DND-41 (cell line): ENCODE data around the gene TGM1.
A peak's percentile ranks its signal among the peaks of the same experiment; 100 is the strongest.

Experiments used
- ATAC-seq: fragments of 200-7000 bp; cut with Tn5 transposase; 3 replicates; pipeline ENCODE4 v1.9.1; 2021; ENCODE audit warnings: low read depth; ENCODE audit not compliant: insufficient read depth
- DNase-seq: peaks from one replicate; pipeline ENCODE4 v3.0.0-alpha.2; 2020
- H2AFZ ChIP-seq: 2 replicates; pipeline ENCODE4 v1.6.0; 2012; ENCODE audit warnings: low read depth, low read length
- H3K27ac ChIP-seq: 2 replicates; pipeline ENCODE4 v1.5.1; 2012; ENCODE audit warnings: low read length, inconsistent platforms
- H3K27me3 ChIP-seq: fragments of 200-600 bp; sonication (generic); 2 replicates; pipeline ENCODE4 v1.6.0; 2012; ENCODE audit warnings: low read length, mild to moderate bottlenecking, inconsistent platforms; ENCODE audit not compliant: insufficient read depth, poor library complexity
- H3K36me3 ChIP-seq: 2 replicates; pipeline ENCODE4 v1.5.1; 2012; ENCODE audit warnings: low read length, inconsistent platforms; ENCODE audit not compliant: insufficient read depth
- H3K4me1 ChIP-seq: 2 replicates; pipeline ENCODE4 v1.5.1; 2012; ENCODE audit warnings: mild to moderate bottlenecking, low read length; ENCODE audit not compliant: insufficient read depth
- H3K4me2 ChIP-seq: 2 replicates; pipeline ENCODE4 v1.6.0; 2012; ENCODE audit warnings: mild to moderate bottlenecking, moderate library complexity, low read length, inconsistent platforms; ENCODE audit not compliant: insufficient read depth
- H3K4me3 ChIP-seq, 2 experiments: fragments of 200-600 bp in 1 of 2; shearing (Covaris generic) in 1 of 2; 2 replicates each; pipeline ENCODE4 v1.5.1; 2012 to 2016; ENCODE audit warnings: inconsistent platforms in 2 of 2, low read length in 2 of 2, mild to moderate bottlenecking in 2 of 2, low read depth in 1 of 2, moderate library complexity in 1 of 2
- H3K79me2 ChIP-seq: 2 replicates; pipeline ENCODE4 v1.6.0; 2012; ENCODE audit warnings: low read length, inconsistent platforms; ENCODE audit not compliant: insufficient read depth
- H3K9ac ChIP-seq: 2 replicates; pipeline ENCODE4 v1.6.0; 2012; ENCODE audit warnings: low read depth, mild to moderate bottlenecking, inconsistent platforms, low read length, moderate library complexity
- H3K9me3 ChIP-seq: 2 replicates; pipeline ENCODE4 v1.5.1; 2012; ENCODE audit warnings: low read length, moderate library complexity, mild to moderate bottlenecking, inconsistent platforms; ENCODE audit not compliant: insufficient read depth, severe bottlenecking
- H4K20me1 ChIP-seq: 2 replicates; pipeline ENCODE4 v1.6.0; 2012; ENCODE audit warnings: low read length; ENCODE audit not compliant: insufficient read depth
- EZH2 ChIP-seq: IDR thresholded peaks from 3 replicates; pipeline ENCODE4 v1.6.1; 2012; ENCODE audit warnings: borderline replicate concordance, low read depth, mild to moderate bottlenecking, moderate library complexity, low read length, inconsistent platforms; ENCODE audit not compliant: severe bottlenecking
- TF ChIP-seq, protein P1 (sequence below): IDR thresholded peaks from 2 replicates; pipeline ENCODE4 v1.5.1; 2012; ENCODE audit warnings: borderline replicate concordance, low read length, moderate library complexity, mild to moderate bottlenecking; ENCODE audit not compliant: poor library complexity, severe bottlenecking; ENCODE audit errors: extremely low read depth

Gene TGM1

DNA sequence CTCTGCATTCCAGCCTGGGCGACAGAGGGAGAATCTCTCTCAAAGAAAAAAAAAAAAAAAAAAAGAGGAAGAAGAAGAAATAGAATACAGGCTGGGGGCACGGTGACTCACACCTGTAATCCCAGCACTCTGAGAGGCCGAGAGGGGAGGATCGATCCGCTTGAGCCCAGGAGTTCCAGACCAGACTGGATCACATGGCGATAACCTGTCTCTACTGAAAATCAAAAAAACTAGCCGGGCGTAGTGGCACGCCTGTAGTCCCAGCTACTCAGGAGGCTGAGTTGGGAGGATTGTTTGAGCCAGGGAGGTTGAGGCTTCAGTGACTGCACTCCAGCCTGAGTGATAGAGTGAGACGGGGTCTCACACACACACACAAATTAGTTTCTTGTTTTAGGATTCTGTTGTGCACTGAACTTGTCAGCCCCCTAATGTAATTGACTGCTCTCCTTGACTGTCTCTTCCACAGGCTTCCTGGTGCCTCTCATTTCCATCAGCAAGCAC is 19.6 kb downstream of the TGM1 start:
- Histone ChIP-seq H2AFZ (peak overlapping the region; percentile 77), H3K36me3 (peaks cover 28% of the 10 kb centered on the region), H3K79me2 (peaks cover 28% of the 10 kb centered on the region), H3K4me3 (peak overlapping the region; percentile 30 to 70; a peak in 3 of 4 replicates), H3K27ac (peak overlapping the region; percentile 92), H3K27me3 (no peaks in the 10 kb centered on the region), H4K20me1 (peaks cover 15% of the 10 kb centered on the region), H3K4me1 (peaks cover 45% of the 10 kb centered on the region), H3K4me2 (peak overlapping the region; percentile 86), H3K9ac (peak overlapping the region; percentile 69), H3K9me3 (no peaks in the 10 kb centered on the region)
- DNase-seq (no peak), ATAC-seq (no peak)
- TF ChIP-seq, protein P1, sequence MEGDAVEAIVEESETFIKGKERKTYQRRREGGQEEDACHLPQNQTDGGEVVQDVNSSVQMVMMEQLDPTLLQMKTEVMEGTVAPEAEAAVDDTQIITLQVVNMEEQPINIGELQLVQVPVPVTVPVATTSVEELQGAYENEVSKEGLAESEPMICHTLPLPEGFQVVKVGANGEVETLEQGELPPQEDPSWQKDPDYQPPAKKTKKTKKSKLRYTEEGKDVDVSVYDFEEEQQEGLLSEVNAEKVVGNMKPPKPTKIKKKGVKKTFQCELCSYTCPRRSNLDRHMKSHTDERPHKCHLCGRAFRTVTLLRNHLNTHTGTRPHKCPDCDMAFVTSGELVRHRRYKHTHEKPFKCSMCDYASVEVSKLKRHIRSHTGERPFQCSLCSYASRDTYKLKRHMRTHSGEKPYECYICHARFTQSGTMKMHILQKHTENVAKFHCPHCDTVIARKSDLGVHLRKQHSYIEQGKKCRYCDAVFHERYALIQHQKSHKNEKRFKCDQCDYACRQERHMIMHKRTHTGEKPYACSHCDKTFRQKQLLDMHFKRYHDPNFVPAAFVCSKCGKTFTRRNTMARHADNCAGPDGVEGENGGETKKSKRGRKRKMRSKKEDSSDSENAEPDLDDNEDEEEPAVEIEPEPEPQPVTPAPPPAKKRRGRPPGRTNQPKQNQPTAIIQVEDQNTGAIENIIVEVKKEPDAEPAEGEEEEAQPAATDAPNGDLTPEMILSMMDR, result no peak
- TF ChIP-seq EZH2, result no peak

DNA sequence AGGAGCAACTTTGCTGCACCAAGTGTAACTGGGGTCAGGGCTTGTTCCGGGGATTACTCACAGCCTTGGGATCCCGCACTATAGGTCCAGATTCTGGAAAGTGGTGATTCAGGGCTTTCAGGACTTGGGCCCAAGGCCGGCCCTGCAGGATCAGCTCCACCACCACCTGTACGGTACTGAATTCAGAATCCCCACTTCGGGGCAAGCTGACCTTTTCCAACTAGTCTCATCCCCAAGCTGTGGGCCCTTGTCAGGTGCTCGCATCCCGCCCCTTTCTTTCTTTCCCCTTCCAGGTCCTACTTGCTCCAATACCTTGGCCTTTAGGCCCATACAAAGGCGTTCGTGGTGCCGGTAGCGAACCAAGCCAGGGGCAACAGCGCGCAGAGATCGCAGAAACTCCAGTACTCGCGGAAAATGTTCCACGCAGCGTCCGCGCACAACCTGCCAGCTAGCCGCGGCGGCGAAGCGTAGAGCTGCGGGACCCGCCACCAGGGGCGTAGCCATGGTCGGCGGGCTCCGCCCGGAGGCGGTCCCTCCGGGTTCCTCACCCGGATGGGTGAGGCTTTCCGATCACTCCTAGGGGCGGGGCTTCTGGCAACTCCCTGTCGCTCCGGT is 21.0 kb downstream of the TGM1 start:
- H3K36me3 ChIP-seq, result peaks cover 43% of the 10 kb centered on the region
- H3K27me3 ChIP-seq, result no peaks in the 10 kb centered on the region
- ATAC-seq (peak; percentile 84), DNase-seq (peak; percentile 93)
- H3K27ac ChIP-seq, result peak overlapping the region; percentile 92
- H2AFZ ChIP-seq, result peak overlapping the region; percentile 77
- peaks cover 15% of the 10 kb centered on the region for H4K20me1 ChIP-seq
- H3K4me3 ChIP-seq, result peak overlapping the region; percentile 41 to 70; a peak in 3 of 4 replicates
- H3K9me3 ChIP-seq, result no peaks in the 10 kb centered on the region
- no peak for TF ChIP-seq EZH2
- TF ChIP-seq, protein P1, result peak; percentile 51
- H3K9ac ChIP-seq, result peak overlapping the region; percentile 69
- H3K4me1 ChIP-seq, result peaks cover 46% of the 10 kb centered on the region
- peak overlapping the region; percentile 86 for H3K4me2 ChIP-seq
- H3K79me2 ChIP-seq, result peaks cover 28% of the 10 kb centered on the region

DNA sequence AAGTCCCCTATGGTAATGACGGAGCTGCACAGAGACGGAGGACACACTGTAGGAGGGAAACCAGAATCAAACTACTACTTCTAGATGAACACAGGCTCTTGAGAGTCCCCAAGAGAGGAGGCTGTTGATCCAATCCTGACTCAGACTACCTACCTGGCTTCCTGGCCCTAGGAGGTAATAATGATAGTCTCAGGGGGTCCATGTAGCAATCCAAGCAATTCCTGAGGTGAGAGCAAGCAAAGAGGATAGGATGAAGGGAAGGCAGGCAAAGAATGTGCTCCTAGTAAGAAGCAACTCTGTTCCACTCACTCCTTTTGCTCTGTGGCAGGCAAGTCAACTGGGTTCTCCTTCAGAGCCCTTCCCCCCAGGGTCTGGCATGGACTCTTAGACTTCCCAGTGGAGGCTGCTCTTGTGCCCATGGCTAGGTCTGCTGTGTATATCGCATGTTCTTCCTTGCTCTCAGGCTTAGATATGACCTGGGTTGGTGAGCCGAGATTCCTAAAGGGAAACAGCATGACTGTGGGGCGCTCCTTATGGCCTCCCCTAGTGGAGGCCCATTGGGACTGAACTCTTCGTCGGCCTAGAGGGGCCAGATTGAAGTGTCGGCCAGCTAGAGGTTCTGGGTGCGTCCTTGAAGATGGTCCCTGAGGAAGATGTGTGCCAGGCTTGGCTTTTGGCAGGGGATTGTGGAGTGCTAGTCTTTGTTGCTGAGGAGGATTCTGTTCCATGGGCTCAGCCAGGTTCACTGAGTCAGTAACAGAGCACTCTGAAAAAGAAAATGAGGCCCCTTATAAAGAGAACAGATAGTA is 22.7 kb downstream of the TGM1 start:
- H3K9me3 ChIP-seq, result no peaks in the 10 kb centered on the region
- peak overlapping the region; percentile 19; the same call in 1 of the 2 replicates for H3K27ac ChIP-seq
- H3K4me1 ChIP-seq, result peaks cover 46% of the 10 kb centered on the region
- DNase-seq (no peak), ATAC-seq (no peak)
- peak overlapping the region; percentile 86 for H3K4me2 ChIP-seq
- no peak overlapping the region for H2AFZ ChIP-seq
- H3K4me3 ChIP-seq, result peak overlapping the region in 1 of 2 experiments; percentile 5; a peak in 1 of 4 replicates
- no peak for TF ChIP-seq EZH2
- TF ChIP-seq, protein P1, result no peak
- no peaks in the 10 kb centered on the region for H3K27me3 ChIP-seq
- H3K79me2 ChIP-seq, result peaks cover 33% of the 10 kb centered on the region
- H4K20me1 ChIP-seq, result peaks cover 15% of the 10 kb centered on the region
- H3K36me3 ChIP-seq, result peaks cover 58% of the 10 kb centered on the region
- peak overlapping the region; percentile 69; the same call in 1 of the 2 replicates for H3K9ac ChIP-seq
